Calu3 (cell line): ENCODE data around the gene AIG1. TPM values are rescaled to one million over a fixed set of nuclear protein-coding genes. Genes with fewer than 3 reads are reported as not detected.

Experiments used
- BruUV-seq: library from RNA; stranded (reverse); fragments of 400-500 nt; replicated peaks from 2 replicates; lab custom pipeline; 2021; lab: Mats Ljungman, UMichigan
- CTCF ChIA-PET: fragments of 300-600 bp; sonication (Branson Sonifier 250); formaldehyde crosslinking; loops from one replicate; lab custom pipeline; 2022; ENCODE audit warnings: antibody characterized with exemption; lab: Charles Lee
- DNase-seq: peaks from one replicate; pipeline ENCODE4 v3.0.0; 2022
- H3K27ac Mint-ChIP-seq: one replicate; pipeline ENCODE4 v1.8.0; 2022; ENCODE audit warnings: mixed read lengths; ENCODE audit not compliant: unreplicated experiment
- H3K27me3 Mint-ChIP-seq: one replicate; pipeline ENCODE4 v1.8.0; 2022; ENCODE audit warnings: mixed read lengths; ENCODE audit not compliant: unreplicated experiment
- H3K36me3 Mint-ChIP-seq: one replicate; pipeline ENCODE4 v1.8.0; 2022; ENCODE audit warnings: mild to moderate bottlenecking, moderate library complexity, mixed read lengths; ENCODE audit not compliant: insufficient read depth, unreplicated experiment
- H3K4me1 Mint-ChIP-seq: one replicate; pipeline ENCODE4 v1.8.0; 2022; ENCODE audit warnings: mild to moderate bottlenecking, low read depth, mixed read lengths; ENCODE audit not compliant: unreplicated experiment
- H3K4me3 Mint-ChIP-seq: one replicate; pipeline ENCODE4 v1.8.0; 2022; ENCODE audit warnings: mild to moderate bottlenecking, low read depth, moderate library complexity, mixed read lengths; ENCODE audit not compliant: unreplicated experiment
- H3K9me3 Mint-ChIP-seq: one replicate; pipeline ENCODE4 v1.8.0; 2022; ENCODE audit warnings: low read depth, mixed read lengths; ENCODE audit not compliant: unreplicated experiment
- intact Hi-C: fragments of 100-400 bp; cut with micrococcal nuclease; formaldehyde crosslinking; loops from one replicate; pipeline ENCODE4 v1.10.0; 2022; ENCODE audit not compliant: unreplicated experiment
- total RNA-seq: library from RNA; stranded (reverse); gene quantifications from 2 replicates; pipeline ENCODE4 v1.2.3, GENCODE V29; 2022
- TF ChIP-seq, protein P1 (sequence below): fragments of 200-600 bp; IDR thresholded peaks from one replicate; pipeline ENCODE4 v1.8.0; 2022; ENCODE audit warnings: antibody characterized with exemption; ENCODE audit not compliant: unreplicated experiment

The AIG1 gene
- total RNA-seq, 1 experiment from 2014 or later = 57.2 TPM

DNA sequence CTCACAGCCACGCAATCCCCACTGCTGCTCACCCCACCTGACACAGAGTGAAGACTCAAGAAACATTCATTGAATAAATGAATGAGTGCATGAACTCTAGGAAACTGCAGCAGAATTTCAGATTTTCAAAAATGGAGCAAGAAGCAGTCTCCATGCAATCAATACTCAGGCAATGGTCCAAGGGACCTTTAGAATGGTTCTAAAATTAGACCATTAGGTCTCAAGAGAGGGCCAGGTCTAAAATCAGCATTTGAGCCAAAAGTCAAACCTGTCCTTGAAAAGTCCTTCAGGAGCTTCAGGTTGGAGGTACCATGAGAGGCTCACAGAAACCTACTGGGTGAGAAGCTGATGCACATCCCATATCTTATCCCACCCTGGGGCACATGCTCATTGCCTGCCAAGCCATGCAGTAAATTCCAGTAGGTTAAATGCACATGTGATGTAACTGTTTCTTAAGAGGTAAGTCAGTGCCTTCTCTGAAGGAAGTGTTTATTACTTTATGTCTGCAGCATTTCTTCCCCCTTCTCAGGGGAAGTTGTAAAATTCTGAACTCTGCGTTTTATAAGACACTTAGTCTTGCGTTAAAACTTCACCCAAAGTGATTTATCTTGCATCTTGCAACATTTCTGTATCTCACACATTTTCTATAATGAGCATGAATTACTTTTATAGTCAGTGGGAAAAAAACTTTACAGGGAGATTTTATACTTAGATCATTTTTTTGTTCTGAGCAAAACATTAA lies 263.2 kb downstream of the AIG1 start:
- TF ChIP-seq, protein P1, sequence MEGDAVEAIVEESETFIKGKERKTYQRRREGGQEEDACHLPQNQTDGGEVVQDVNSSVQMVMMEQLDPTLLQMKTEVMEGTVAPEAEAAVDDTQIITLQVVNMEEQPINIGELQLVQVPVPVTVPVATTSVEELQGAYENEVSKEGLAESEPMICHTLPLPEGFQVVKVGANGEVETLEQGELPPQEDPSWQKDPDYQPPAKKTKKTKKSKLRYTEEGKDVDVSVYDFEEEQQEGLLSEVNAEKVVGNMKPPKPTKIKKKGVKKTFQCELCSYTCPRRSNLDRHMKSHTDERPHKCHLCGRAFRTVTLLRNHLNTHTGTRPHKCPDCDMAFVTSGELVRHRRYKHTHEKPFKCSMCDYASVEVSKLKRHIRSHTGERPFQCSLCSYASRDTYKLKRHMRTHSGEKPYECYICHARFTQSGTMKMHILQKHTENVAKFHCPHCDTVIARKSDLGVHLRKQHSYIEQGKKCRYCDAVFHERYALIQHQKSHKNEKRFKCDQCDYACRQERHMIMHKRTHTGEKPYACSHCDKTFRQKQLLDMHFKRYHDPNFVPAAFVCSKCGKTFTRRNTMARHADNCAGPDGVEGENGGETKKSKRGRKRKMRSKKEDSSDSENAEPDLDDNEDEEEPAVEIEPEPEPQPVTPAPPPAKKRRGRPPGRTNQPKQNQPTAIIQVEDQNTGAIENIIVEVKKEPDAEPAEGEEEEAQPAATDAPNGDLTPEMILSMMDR = no peak
- BruUV-seq = no TSS peak
- H3K27ac Mint-ChIP-seq = no peak overlapping the region
- H3K4me3 Mint-ChIP-seq = no peak overlapping the region
- H3K27me3 Mint-ChIP-seq = no peaks in the 10 kb centered on the region
- H3K9me3 Mint-ChIP-seq = no peaks in the 10 kb centered on the region
- CTCF ChIA-PET = no interaction called here
- intact Hi-C loops = no loop called here
- no peak for DNase-seq
- H3K4me1 Mint-ChIP-seq = no peaks in the 10 kb centered on the region
- no peaks in the 10 kb centered on the region for H3K36me3 Mint-ChIP-seq

- CTCF ChIA-PET = interaction anchor here (2.1 kb wide), 1 partner anchor 10 kb away, joined by 6 read pairs; no protein-coding TSS in a partner anchor
- Mint-ChIP-seq H3K4me1 (no peaks in the 10 kb centered on the region), H3K27me3 (no peaks in the 10 kb centered on the region), H3K27ac (no peak overlapping the region), H3K4me3 (no peak overlapping the region), H3K9me3 (no peaks in the 10 kb centered on the region), H3K36me3 (no peaks in the 10 kb centered on the region)
- DNase-seq = no peak
- intact Hi-C loops = no loop called here
- TF ChIP-seq, protein P1 = no peak
- BruUV-seq = no TSS peak
These were observed 264.9 kb downstream of the AIG1 start for GRCh38 chr6:143325379-143326140.

DNA sequence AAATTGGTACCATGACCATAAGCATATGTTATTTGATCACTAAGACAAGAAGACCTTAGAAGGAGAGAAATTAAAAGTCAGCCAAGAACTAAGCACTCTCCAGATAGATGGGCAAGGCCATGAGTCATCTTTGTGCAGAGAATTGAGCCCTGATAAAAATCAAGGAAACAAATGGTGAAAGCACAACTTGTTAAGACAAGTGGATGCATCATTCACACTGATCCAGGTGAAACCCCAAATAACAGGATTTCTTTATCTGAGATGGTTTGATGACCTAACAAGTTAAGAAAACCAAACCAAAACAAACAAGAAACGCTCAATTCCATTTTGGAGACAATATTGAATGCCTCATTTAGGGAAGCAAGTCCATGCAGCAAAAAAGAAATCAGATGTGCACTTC lies 268.2 kb downstream of the AIG1 start:
- no peak overlapping the region for H3K4me3 Mint-ChIP-seq
- no peaks in the 10 kb centered on the region for H3K36me3 Mint-ChIP-seq
- TF ChIP-seq, protein P1 = no peak
- no peaks in the 10 kb centered on the region for H3K27me3 Mint-ChIP-seq
- no TSS peak for BruUV-seq
- DNase-seq = no peak
- no peaks in the 10 kb centered on the region for H3K4me1 Mint-ChIP-seq
- no peak overlapping the region for H3K27ac Mint-ChIP-seq
- intact Hi-C loops = no loop called here
- no peaks in the 10 kb centered on the region for H3K9me3 Mint-ChIP-seq
- CTCF ChIA-PET = interaction anchor here (0.6 kb wide), 1 partner anchor 9 kb away, joined by 3 read pairs; no protein-coding TSS in a partner anchor

- Mint-ChIP-seq H3K4me3 (no peak overlapping the region), H3K9me3 (no peaks in the 10 kb centered on the region), H3K27me3 (no peaks in the 10 kb centered on the region), H3K27ac (no peak overlapping the region), H3K36me3 (no peaks in the 10 kb centered on the region), H3K4me1 (no peaks in the 10 kb centered on the region)
- TF ChIP-seq, protein P1 = no peak
- no peak for DNase-seq
- no TSS peak for BruUV-seq
- CTCF ChIA-PET = interaction anchor here (0.6 kb wide), 1 partner anchor 8 kb away, joined by 3 read pairs; no protein-coding TSS in a partner anchor
- intact Hi-C loops = no loop called here
These were observed 268.6 kb downstream of the AIG1 start for GRCh38 chr6:143329323-143329722.
